Measurements from ENCODE around the gene TBC1D28. TPM values are rescaled to one million over a fixed set of nuclear protein-coding genes. Genes with fewer than 3 reads are reported as not detected.
"Not testable (repeated sequence)": the region's sequence is repeated elsewhere in the genome, so short reads cannot be mapped to it uniquely, and the experiment has no call there.

Gene TBC1D28
- not detected for polyA plus RNA-seq (2013, experiment 1 of 2; ENCODE audit: insufficient read length)
- not detected for polyA plus RNA-seq (2013, experiment 2 of 2; ENCODE audit: insufficient read length)

GRCh38 chr17:18644291-18644690, at the start of gene TBC1D28:
TSS of gene TBC1D28 (minus strand) at chr17:18644391. CDS start at chr17:18641352, 3,039 bp downstream.
- DNase-seq = not testable (repeated sequence)

GRCh38 chr17:18682668-18683067, 38.5 kb upstream of the TBC1D28 start:
- not testable (repeated sequence) for DNase-seq

- peak; percentile 98 for DNase-seq
Observed at GRCh38 chr17:18681767-18682571, 37.8 kb upstream of the TBC1D28 start, which contains the start of gene FOXO3B. TSS of gene FOXO3B (minus strand) at chr17:18682314. CDS start at chr17:18681651, 663 bp downstream.

GRCh38 chr17:18677381-18677780, 33.2 kb upstream of the TBC1D28 start:
- DNase-seq = not testable (repeated sequence)

GRCh38 chr17:18676928-18677327, 32.7 kb upstream of the TBC1D28 start:
- not testable (repeated sequence) for DNase-seq

GRCh38 chr17:18672395-18673227, 28.4 kb upstream of the TBC1D28 start:
- DNase-seq = not testable (repeated sequence)

- DNase-seq = not testable (repeated sequence)
Observed at GRCh38 chr17:18668625-18669024, 24.4 kb upstream of the TBC1D28 start.

GRCh38 chr17:18667535-18667934, 23.3 kb upstream of the TBC1D28 start:
- DNase-seq = not testable (repeated sequence)

GRCh38 chr17:18666326-18666725, 22.1 kb upstream of the TBC1D28 start:
- not testable (repeated sequence) for DNase-seq

- not testable (repeated sequence) for DNase-seq
Observed at GRCh38 chr17:18661924-18662624, 17.9 kb upstream of the TBC1D28 start.

- DNase-seq = not testable (repeated sequence)
Observed at GRCh38 chr17:18650094-18650493, 5.9 kb upstream of the TBC1D28 start.

- DNase-seq = not testable (repeated sequence)
Observed at GRCh38 chr17:18643124-18643523, 1.1 kb downstream of the TBC1D28 start.

GRCh38 chr17:18638357-18638756, 5.8 kb downstream of the TBC1D28 start:
- not testable (repeated sequence) for DNase-seq

GRCh38 chr17:18636237-18636636, 8.0 kb downstream of the TBC1D28 start:
- DNase-seq = not testable (repeated sequence)

GRCh38 chr17:18635773-18636172, 8.4 kb downstream of the TBC1D28 start:
- not testable (repeated sequence) for DNase-seq

GRCh38 chr17:18634550-18635263, 9.5 kb downstream of the TBC1D28 start:
- DNase-seq = not testable (repeated sequence)

GRCh38 chr17:18626152-18626870, 17.9 kb downstream of the TBC1D28 start:
- no peak for DNase-seq

GRCh38 chr17:18625509-18626104, 18.6 kb downstream of the TBC1D28 start:
- peak; percentile 77 for DNase-seq

GRCh38 chr17:18624862-18625501, 19.2 kb downstream of the TBC1D28 start:
- not testable (repeated sequence) for DNase-seq

- not testable (repeated sequence) for DNase-seq
Observed at GRCh38 chr17:18617613-18618012, 26.6 kb downstream of the TBC1D28 start.

All from fibroblast of skin of scalp (primary cell).